HCT116 (cell line): ENCODE results near the gene KRTAP5-5.

ENCODE experiments used
- EZH2 ChIP-seq: fragments of 200-600 bp; sonication (generic); IDR thresholded peaks from 2 replicates; pipeline ENCODE4 v1.6.1; 2017; ENCODE audit warnings: antibody characterized with exemption, mixed run types
- EZH2phosphoT487 ChIP-seq: fragments of 200-600 bp; IDR thresholded peaks from 2 replicates; pipeline ENCODE4 v1.6.1; 2018; ENCODE audit warnings: antibody characterized with exemption, borderline replicate concordance
- POLR2A ChIP-seq: IDR thresholded peaks from 2 replicates; pipeline ENCODE4 v1.7.0; 2011; ENCODE audit warnings: borderline replicate concordance; ENCODE audit not compliant: insufficient read depth, insufficient read length; ENCODE audit errors: extremely low read depth
- POLR2AphosphoS5 ChIP-seq: IDR thresholded peaks from 2 replicates; pipeline ENCODE4 v1.6.1; 2011; ENCODE audit warnings: mild to moderate bottlenecking, low read depth, low read length, moderate library complexity
- SP1 ChIP-seq: IDR thresholded peaks from 2 replicates; pipeline ENCODE4 v1.6.1; 2012; ENCODE audit warnings: low read depth
- SRF ChIP-seq: IDR thresholded peaks from 2 replicates; pipeline ENCODE4 v1.6.1; 2012; ENCODE audit warnings: low read depth
- TCF7L2 ChIP-seq: IDR thresholded peaks from 2 replicates; pipeline ENCODE4 v1.7.0; 2011; ENCODE audit warnings: borderline replicate concordance, inconsistent platforms; ENCODE audit not compliant: insufficient read depth, insufficient read length; ENCODE audit errors: extremely low read depth
- TF ChIP-seq, protein P1 (sequence below), 3 experiments: fragments of 200-600 bp in 1 of 3; sonication (generic) in 1 of 3; IDR thresholded peaks in 2 of 3; conservative IDR thresholded peaks in 1 of 3; 2 replicates each; pipeline ENCODE4 v1.5.1; 2012 to 2017; ENCODE audit warnings: low read depth in 2 of 3, low read length in 2 of 3, antibody characterized with exemption in 1 of 3, borderline replicate concordance in 1 of 3, control low read depth in 1 of 3, mild to moderate bottlenecking in 1 of 3, mixed read lengths in 1 of 3, mixed run types in 1 of 3, moderate library complexity in 1 of 3; ENCODE audit not compliant: insufficient read depth in 1 of 3
- TF ChIP-seq, protein P2 (sequence below): IDR thresholded peaks from 2 replicates; pipeline ENCODE4 v1.6.1; 2012
- TF ChIP-seq, protein P3 (sequence below): IDR thresholded peaks from 2 replicates; pipeline ENCODE4 v1.6.1; 2012; ENCODE audit warnings: low read depth

DNA sequence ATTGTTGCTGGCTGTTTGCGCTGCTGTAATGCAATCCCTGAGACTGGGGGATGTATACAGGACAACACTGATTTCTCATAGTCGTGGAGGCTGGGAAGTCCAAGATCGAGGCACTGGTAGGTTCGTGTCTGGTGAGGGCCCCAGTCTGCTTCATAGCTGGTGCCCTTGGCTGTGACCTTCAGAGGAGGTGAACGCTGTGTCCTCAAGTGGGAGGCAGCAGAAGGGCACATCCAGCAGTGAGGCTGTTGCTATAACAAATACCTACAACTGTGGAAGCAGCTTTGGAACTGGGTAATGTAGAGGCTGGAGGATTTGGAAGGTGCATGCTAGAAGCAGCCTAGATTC lies 21.3 kb downstream of the KRTAP5-5 start:
- TF ChIP-seq POLR2A = no peak
- no peak for TF ChIP-seq TCF7L2
- TF ChIP-seq, protein P1, sequence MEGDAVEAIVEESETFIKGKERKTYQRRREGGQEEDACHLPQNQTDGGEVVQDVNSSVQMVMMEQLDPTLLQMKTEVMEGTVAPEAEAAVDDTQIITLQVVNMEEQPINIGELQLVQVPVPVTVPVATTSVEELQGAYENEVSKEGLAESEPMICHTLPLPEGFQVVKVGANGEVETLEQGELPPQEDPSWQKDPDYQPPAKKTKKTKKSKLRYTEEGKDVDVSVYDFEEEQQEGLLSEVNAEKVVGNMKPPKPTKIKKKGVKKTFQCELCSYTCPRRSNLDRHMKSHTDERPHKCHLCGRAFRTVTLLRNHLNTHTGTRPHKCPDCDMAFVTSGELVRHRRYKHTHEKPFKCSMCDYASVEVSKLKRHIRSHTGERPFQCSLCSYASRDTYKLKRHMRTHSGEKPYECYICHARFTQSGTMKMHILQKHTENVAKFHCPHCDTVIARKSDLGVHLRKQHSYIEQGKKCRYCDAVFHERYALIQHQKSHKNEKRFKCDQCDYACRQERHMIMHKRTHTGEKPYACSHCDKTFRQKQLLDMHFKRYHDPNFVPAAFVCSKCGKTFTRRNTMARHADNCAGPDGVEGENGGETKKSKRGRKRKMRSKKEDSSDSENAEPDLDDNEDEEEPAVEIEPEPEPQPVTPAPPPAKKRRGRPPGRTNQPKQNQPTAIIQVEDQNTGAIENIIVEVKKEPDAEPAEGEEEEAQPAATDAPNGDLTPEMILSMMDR (IDR thresholded peaks at IDR 0.05 in 2 of 3, conservative IDR thresholded peaks at IDR 0.05 in 1 of 3; ENCODE audit: borderline replicate concordance in 1 of 3, insufficient read depth in 1 of 3, low read depth in 2 of 3, low read length in 2 of 3) = no peak
- TF ChIP-seq EZH2phosphoT487 = no peak
- TF ChIP-seq EZH2 = no peak
- no peak for TF ChIP-seq SP1
- TF ChIP-seq, protein P2, sequence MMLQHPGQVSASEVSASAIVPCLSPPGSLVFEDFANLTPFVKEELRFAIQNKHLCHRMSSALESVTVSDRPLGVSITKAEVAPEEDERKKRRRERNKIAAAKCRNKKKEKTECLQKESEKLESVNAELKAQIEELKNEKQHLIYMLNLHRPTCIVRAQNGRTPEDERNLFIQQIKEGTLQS = no peak
- no peak for TF ChIP-seq POLR2AphosphoS5
- TF ChIP-seq, protein P3, sequence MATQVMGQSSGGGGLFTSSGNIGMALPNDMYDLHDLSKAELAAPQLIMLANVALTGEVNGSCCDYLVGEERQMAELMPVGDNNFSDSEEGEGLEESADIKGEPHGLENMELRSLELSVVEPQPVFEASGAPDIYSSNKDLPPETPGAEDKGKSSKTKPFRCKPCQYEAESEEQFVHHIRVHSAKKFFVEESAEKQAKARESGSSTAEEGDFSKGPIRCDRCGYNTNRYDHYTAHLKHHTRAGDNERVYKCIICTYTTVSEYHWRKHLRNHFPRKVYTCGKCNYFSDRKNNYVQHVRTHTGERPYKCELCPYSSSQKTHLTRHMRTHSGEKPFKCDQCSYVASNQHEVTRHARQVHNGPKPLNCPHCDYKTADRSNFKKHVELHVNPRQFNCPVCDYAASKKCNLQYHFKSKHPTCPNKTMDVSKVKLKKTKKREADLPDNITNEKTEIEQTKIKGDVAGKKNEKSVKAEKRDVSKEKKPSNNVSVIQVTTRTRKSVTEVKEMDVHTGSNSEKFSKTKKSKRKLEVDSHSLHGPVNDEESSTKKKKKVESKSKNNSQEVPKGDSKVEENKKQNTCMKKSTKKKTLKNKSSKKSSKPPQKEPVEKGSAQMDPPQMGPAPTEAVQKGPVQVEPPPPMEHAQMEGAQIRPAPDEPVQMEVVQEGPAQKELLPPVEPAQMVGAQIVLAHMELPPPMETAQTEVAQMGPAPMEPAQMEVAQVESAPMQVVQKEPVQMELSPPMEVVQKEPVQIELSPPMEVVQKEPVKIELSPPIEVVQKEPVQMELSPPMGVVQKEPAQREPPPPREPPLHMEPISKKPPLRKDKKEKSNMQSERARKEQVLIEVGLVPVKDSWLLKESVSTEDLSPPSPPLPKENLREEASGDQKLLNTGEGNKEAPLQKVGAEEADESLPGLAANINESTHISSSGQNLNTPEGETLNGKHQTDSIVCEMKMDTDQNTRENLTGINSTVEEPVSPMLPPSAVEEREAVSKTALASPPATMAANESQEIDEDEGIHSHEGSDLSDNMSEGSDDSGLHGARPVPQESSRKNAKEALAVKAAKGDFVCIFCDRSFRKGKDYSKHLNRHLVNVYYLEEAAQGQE = no peak
- TF ChIP-seq SRF = no peak
